Naive thymus-derived CD4-positive, alpha-beta T cell (primary cell): Measurements from ENCODE around the gene CMYA5. TPM values are rescaled to one million over a fixed set of nuclear protein-coding genes. Genes with fewer than 3 reads are reported as not detected.
A peak's percentile ranks its signal among the peaks of the same experiment; 100 is the strongest.

Experiments used
- ATAC-seq: fragments of 150-1000 bp; cut with Tn5 transposase; 2 replicates; pipeline ENCODE4 v1.10.0; 2021; ENCODE audit warnings: mild to moderate bottlenecking, moderate library complexity
- CTCF ChIA-PET: fragments of 350-600 bp; sonication (Branson Sonifier 250); formaldehyde crosslinking; loops from one replicate; lab custom pipeline; 2021; ENCODE audit warnings: antibody characterized with exemption; lab: Charles Lee
- POLR2A ChIA-PET: fragments of 350-600 bp; sonication (Branson Sonifier 250); formaldehyde crosslinking; loops from one replicate; lab custom pipeline; 2021; ENCODE audit warnings: antibody characterized with exemption, inconsistent platforms; lab: Charles Lee
- DNase-seq, 9 donors: peaks; one replicate each; pipeline versions ENCODE4 v3.0.0 to v3.0.0-alpha.2; 2020 to 2022; ENCODE audit warnings: mixed read lengths in 1 of 9
- H3K27ac ChIP-seq: one replicate; pipeline ENCODE4 v1.7.0; 2013; ENCODE audit warnings: mild to moderate bottlenecking, low read depth, low read length, moderate library complexity
- H3K27me3 ChIP-seq, 2 donors: one replicate each; pipeline ENCODE4 v1.7.0; 2013; ENCODE audit warnings: low read length in 2 of 2, mild to moderate bottlenecking in 2 of 2, moderate library complexity in 2 of 2; ENCODE audit not compliant: control insufficient read depth in 2 of 2, insufficient read depth in 2 of 2
- H3K36me3 ChIP-seq, 3 experiments: 1 replicate in 2 of 3; 2 replicates in 1 of 3; pipeline ENCODE4 v1.7.0; 2013; ENCODE audit warnings: low read length in 3 of 3, mild to moderate bottlenecking in 3 of 3, moderate library complexity in 1 of 3; ENCODE audit not compliant: insufficient read depth in 3 of 3, control insufficient read depth in 2 of 3
- H3K4me1 ChIP-seq, 2 donors: one replicate each; pipeline ENCODE4 v1.7.0; 2013; ENCODE audit warnings: low read length in 2 of 2, mild to moderate bottlenecking in 2 of 2, moderate library complexity in 1 of 2; ENCODE audit not compliant: control insufficient read depth in 2 of 2, insufficient read depth in 2 of 2
- H3K4me3 ChIP-seq: 2 replicates; pipeline ENCODE4 v1.7.0; 2013; ENCODE audit warnings: mild to moderate bottlenecking, low read length
- H3K9me3 ChIP-seq, 3 experiments: 1 replicate in 2 of 3; 2 replicates in 1 of 3; pipeline ENCODE4 v1.7.0; 2013; ENCODE audit warnings: low read length in 3 of 3; ENCODE audit not compliant: control insufficient read depth in 2 of 3
- H3K27ac Mint-ChIP-seq, 9 donors: one replicate each; pipeline ENCODE4 v1.8.0; 2020 to 2022; ENCODE audit warnings: mixed read lengths in 9 of 9, mild to moderate bottlenecking in 8 of 9, moderate library complexity in 5 of 9, inconsistent platforms in 2 of 9
- H3K27me3 Mint-ChIP-seq, 5 donors: one replicate each; pipeline ENCODE4 v1.8.0; 2021 to 2022; ENCODE audit warnings: mixed read lengths in 5 of 5, mild to moderate bottlenecking in 1 of 5
- H3K36me3 Mint-ChIP-seq, 5 donors: one replicate each; pipeline ENCODE4 v1.8.0; 2020 to 2022; ENCODE audit warnings: mixed read lengths in 5 of 5, mild to moderate bottlenecking in 3 of 5, inconsistent platforms in 1 of 5
- H3K4me1 Mint-ChIP-seq, 7 donors: one replicate each; pipeline ENCODE4 v1.8.0; 2020 to 2022; ENCODE audit warnings: mixed read lengths in 7 of 7, mild to moderate bottlenecking in 3 of 7, inconsistent platforms in 1 of 7
- H3K4me3 Mint-ChIP-seq, 10 donors: one replicate each; pipeline ENCODE4 v1.8.0; 2020 to 2022; ENCODE audit warnings: mild to moderate bottlenecking in 10 of 10, mixed read lengths in 10 of 10, moderate library complexity in 6 of 10, inconsistent platforms in 2 of 10
- H3K9me3 Mint-ChIP-seq, 11 donors: one replicate each; pipeline ENCODE4 v1.8.0; 2020 to 2022; ENCODE audit warnings: mixed read lengths in 11 of 11, mild to moderate bottlenecking in 4 of 11, inconsistent platforms in 1 of 11, moderate library complexity in 1 of 11
- intact Hi-C, 2 donors: fragments of 100-400 bp; cut with micrococcal nuclease; formaldehyde crosslinking; loops; one replicate each; pipeline ENCODE4 v1.15.1; 2023
- polyA plus RNA-seq, 2 donors: library from polyadenylated mRNA; unstranded; fragments of 300-500 nt; fragmentation: Illumina TruSeq; gene quantifications; one replicate each; pipeline ENCODE4 v1.2.3, GENCODE V29; 2021
- total RNA-seq, 6 experiments: library from RNA in 5 of 6; stranded (reverse) in 5 of 6; gene quantifications; 1 replicate in 5 of 6; 2 replicates in 1 of 6; pipeline ENCODE4 v1.2.3 and lab custom pipeline; 2021 to 2026

CMYA5 gene
- total and polyA plus RNA-seq, 7 experiments from 2014 or later = 0.08 to 0.27 (median 0.14) TPM; not detected in 1

- CTCF ChIA-PET = no interaction called here
- Histone ChIP-seq H3K27me3 (no peaks in the 10 kb centered on the region), H3K27ac (no peak overlapping the region), H3K9me3 (no peaks in the 10 kb centered on the region), H3K4me1 (no peaks in the 10 kb centered on the region), H3K4me3 (no peak overlapping the region), H3K36me3 (no peaks in the 10 kb centered on the region)
- intact Hi-C loops = no loop called here
- Mint-ChIP-seq H3K27me3 (peaks cover 0 to 18% (median 10%) of the 10 kb centered on the region in 5 donors), H3K9me3 (peaks cover 0 to 4% (median 0%) of the 10 kb centered on the region in 11 donors), H3K4me3 (no peak overlapping the region), H3K4me1 (peaks cover 0 to 7% (median 0%) of the 10 kb centered on the region in 7 donors), H3K36me3 (peaks cover 0 to 4% (median 0%) of the 10 kb centered on the region in 5 donors), H3K27ac (no peak overlapping the region)
- POLR2A ChIA-PET = no interaction called here
- DNase-seq (no peak), ATAC-seq (no peak)
Measured at GRCh38 chr5:79829260-79829659, 139.6 kb downstream of the CMYA5 start.

GRCh38 chr5:79831381-79832309 lies 142.0 kb downstream of the CMYA5 start:
- H3K4me3 ChIP-seq = no peak overlapping the region
- no peak overlapping the region for H3K27ac ChIP-seq
- intact Hi-C loops = no loop called here
- ChIA-PET POLR2A (interaction anchor here (0.6 kb wide), 2 partner anchors 251 to 948 kb away, joined by 3 read pairs; no protein-coding TSS in a partner anchor), CTCF (interaction anchor here (0.7 kb wide), 1 partner anchor 277 kb away, joined by 3 read pairs; no protein-coding TSS in a partner anchor)
- no peaks in the 10 kb centered on the region for H3K36me3 ChIP-seq
- no peaks in the 10 kb centered on the region for H3K9me3 Mint-ChIP-seq
- no peak for ATAC-seq
- peak overlapping the region in 2 of 9 donors; percentile 2 to 19 for H3K27ac Mint-ChIP-seq
- H3K9me3 ChIP-seq = no peaks in the 10 kb centered on the region
- H3K27me3 ChIP-seq = no peaks in the 10 kb centered on the region
- no peaks in the 10 kb centered on the region for H3K36me3 Mint-ChIP-seq
- H3K27me3 Mint-ChIP-seq = peaks cover 0 to 10% (median 6%) of the 10 kb centered on the region in 5 donors
- no peaks in the 10 kb centered on the region for H3K4me1 ChIP-seq
- no peak overlapping the region for H3K4me3 Mint-ChIP-seq
- H3K4me1 Mint-ChIP-seq = peaks cover 0 to 7% (median 0%) of the 10 kb centered on the region in 7 donors
- no peak for DNase-seq

GRCh38 chr5:79832911-79833310 lies 143.3 kb downstream of the CMYA5 start:
- H3K4me3 ChIP-seq = no peak overlapping the region
- Mint-ChIP-seq H3K4me3 (no peak overlapping the region), H3K4me1 (peaks cover 0 to 7% (median 0%) of the 10 kb centered on the region in 7 donors), H3K36me3 (no peaks in the 10 kb centered on the region), H3K9me3 (no peaks in the 10 kb centered on the region), H3K27ac (no peak overlapping the region), H3K27me3 (peaks cover 0 to 10% (median 6%) of the 10 kb centered on the region in 5 donors)
- H3K27ac ChIP-seq = no peak overlapping the region
- H3K36me3 ChIP-seq = no peaks in the 10 kb centered on the region
- CTCF ChIA-PET = no interaction called here
- no peak for DNase-seq
- intact Hi-C loops = no loop called here
- no peaks in the 10 kb centered on the region for H3K4me1 ChIP-seq
- no peak for ATAC-seq
- H3K9me3 ChIP-seq = no peaks in the 10 kb centered on the region
- POLR2A ChIA-PET = no interaction called here
- H3K27me3 ChIP-seq = no peaks in the 10 kb centered on the region

- H3K4me3 Mint-ChIP-seq = no peak overlapping the region
- no peak for DNase-seq
- H3K27me3 ChIP-seq = no peaks in the 10 kb centered on the region
- H3K4me1 Mint-ChIP-seq = peaks cover 0 to 7% (median 0%) of the 10 kb centered on the region in 7 donors
- peaks cover 0 to 9% (median 6%) of the 10 kb centered on the region in 5 donors for H3K27me3 Mint-ChIP-seq
- no peak overlapping the region for H3K27ac ChIP-seq
- CTCF ChIA-PET = interaction anchor here (0.9 kb wide), 1 partner anchor 24 kb away, joined by 3 read pairs; no protein-coding TSS in a partner anchor
- no peaks in the 10 kb centered on the region for H3K9me3 ChIP-seq
- peaks cover 0 to 1% (median 0%) of the 10 kb centered on the region in 11 donors for H3K9me3 Mint-ChIP-seq
- intact Hi-C loops = no loop called here
- no peak overlapping the region for H3K27ac Mint-ChIP-seq
- no peak overlapping the region for H3K4me3 ChIP-seq
- no peaks in the 10 kb centered on the region for H3K4me1 ChIP-seq
- ATAC-seq = no peak
- POLR2A ChIA-PET = no interaction called here
- H3K36me3 ChIP-seq = no peaks in the 10 kb centered on the region
- no peaks in the 10 kb centered on the region for H3K36me3 Mint-ChIP-seq
Measured at GRCh38 chr5:79834098-79834753, 144.6 kb downstream of the CMYA5 start.

- Histone ChIP-seq H3K27me3 (no peaks in the 10 kb centered on the region), H3K4me1 (no peaks in the 10 kb centered on the region), H3K9me3 (no peaks in the 10 kb centered on the region), H3K27ac (no peak overlapping the region), H3K4me3 (no peak overlapping the region), H3K36me3 (no peaks in the 10 kb centered on the region)
- no peak for DNase-seq
- H3K9me3 Mint-ChIP-seq = peaks cover 0 to 1% (median 0%) of the 10 kb centered on the region in 11 donors
- peaks cover 0 to 6% (median 3%) of the 10 kb centered on the region in 5 donors for H3K27me3 Mint-ChIP-seq
- peaks cover 0 to 7% (median 0%) of the 10 kb centered on the region in 7 donors for H3K4me1 Mint-ChIP-seq
- no peak for ATAC-seq
- no peak overlapping the region for H3K4me3 Mint-ChIP-seq
- intact Hi-C loops = no loop called here
- no peak overlapping the region for H3K27ac Mint-ChIP-seq
- no peaks in the 10 kb centered on the region for H3K36me3 Mint-ChIP-seq
- CTCF ChIA-PET = interaction anchor here (0.9 kb wide), 1 partner anchor 23 kb away, joined by 3 read pairs; no protein-coding TSS in a partner anchor
- POLR2A ChIA-PET = no interaction called here
Measured at GRCh38 chr5:79834754-79835714, 145.4 kb downstream of the CMYA5 start.
